GM12873 (cell line): ENCODE results near the gene TMEM164.

Experiments used
- CTCF ChIP-seq: IDR thresholded peaks from 2 replicates; pipeline ENCODE4 v1.5.1; 2012; ENCODE audit warnings: low read depth, mild to moderate bottlenecking, moderate library complexity, low read length, control low read depth; ENCODE audit not compliant: insufficient read depth; ENCODE audit errors: missing control alignments

The TMEM164 gene

DNA sequence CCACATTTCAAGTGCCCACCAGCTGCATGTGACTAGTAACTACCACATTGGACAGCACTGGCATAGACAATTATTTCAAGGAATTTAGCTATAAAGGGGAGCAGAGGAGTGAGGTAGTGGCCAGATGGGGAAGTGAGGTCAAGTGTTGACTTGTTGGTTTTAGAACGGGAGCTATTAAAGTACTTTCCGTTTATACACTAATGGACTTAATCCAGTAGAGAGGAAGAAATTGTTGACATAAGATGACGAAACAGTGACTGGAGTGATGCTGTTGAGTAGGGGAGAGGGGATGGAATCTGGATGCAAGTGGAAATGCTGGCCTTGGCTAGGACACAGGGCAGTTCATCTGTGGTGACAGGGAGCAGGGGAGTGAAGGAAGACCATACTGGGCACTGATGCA, 160.6 kb downstream of the TMEM164 start:
- TF ChIP-seq CTCF = no peak

- peak; percentile 83 for TF ChIP-seq CTCF
These were observed 165.1 kb downstream of the TMEM164 start for GRCh38 chrX:110167952-110168451.

- TF ChIP-seq CTCF = no peak
These were observed 165.7 kb downstream of the TMEM164 start for GRCh38 chrX:110168585-110168984.

DNA sequence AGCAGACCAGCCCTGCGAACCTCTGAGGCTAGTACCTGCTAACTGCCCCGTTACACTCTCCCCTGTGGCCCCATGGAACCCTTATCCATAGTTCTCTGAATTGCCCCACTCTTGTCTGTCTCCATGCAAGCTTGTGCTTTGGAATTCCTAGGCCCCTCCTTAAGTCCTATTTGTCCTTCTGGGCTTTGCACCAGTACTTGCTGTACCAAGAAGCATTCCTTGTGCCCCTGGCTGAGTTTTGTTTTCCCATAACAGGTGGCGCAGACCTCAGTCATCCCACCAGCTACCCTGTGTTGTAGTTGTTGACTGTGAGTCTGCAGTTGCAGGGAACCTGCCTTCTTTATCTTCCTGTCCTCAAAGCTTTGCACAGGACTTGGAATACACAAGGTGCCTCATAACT, 167.1 kb downstream of the TMEM164 start:
- no peak for TF ChIP-seq CTCF

DNA sequence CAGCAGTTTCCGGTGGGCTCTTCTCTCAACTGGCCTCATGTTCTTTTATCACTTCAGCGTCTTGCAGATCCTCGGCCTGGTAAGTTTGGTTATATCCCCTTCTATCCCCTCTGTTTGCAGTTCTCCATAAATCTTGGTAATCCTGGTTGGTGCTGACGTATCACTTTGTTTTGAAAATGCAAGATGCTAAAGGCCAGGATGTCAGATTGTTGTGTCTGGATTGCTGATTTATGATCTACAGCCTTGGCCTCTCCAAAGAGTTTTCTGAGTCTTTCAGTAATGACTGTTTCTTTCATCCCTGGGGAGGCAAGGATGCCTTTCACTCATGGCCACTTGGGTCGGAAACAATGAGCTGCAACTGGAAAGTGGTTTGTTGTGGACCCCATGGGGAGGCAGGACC, 168.5 kb downstream of the TMEM164 start:
- TF ChIP-seq CTCF = no peak

DNA sequence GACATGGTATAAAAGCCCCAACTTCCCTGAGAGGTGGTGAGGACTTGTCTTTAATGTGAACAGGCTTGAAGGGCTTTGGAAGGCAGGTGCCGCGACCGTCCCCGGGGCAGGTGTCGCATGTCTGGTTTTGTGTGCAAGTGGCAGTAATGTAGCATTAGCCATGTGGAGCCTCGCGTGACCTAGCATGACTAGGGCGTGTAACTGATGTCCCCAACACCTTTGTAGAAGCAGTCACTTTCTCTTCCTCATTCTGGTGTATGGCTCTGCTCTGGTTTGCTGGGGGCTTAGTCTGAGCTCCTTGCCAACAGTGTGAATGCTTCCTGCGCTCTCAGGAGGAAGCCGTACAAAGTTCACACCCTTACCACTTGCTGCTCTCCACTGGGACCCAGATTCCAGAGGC, 169.3 kb downstream of the TMEM164 start:
- TF ChIP-seq CTCF = no peak

DNA sequence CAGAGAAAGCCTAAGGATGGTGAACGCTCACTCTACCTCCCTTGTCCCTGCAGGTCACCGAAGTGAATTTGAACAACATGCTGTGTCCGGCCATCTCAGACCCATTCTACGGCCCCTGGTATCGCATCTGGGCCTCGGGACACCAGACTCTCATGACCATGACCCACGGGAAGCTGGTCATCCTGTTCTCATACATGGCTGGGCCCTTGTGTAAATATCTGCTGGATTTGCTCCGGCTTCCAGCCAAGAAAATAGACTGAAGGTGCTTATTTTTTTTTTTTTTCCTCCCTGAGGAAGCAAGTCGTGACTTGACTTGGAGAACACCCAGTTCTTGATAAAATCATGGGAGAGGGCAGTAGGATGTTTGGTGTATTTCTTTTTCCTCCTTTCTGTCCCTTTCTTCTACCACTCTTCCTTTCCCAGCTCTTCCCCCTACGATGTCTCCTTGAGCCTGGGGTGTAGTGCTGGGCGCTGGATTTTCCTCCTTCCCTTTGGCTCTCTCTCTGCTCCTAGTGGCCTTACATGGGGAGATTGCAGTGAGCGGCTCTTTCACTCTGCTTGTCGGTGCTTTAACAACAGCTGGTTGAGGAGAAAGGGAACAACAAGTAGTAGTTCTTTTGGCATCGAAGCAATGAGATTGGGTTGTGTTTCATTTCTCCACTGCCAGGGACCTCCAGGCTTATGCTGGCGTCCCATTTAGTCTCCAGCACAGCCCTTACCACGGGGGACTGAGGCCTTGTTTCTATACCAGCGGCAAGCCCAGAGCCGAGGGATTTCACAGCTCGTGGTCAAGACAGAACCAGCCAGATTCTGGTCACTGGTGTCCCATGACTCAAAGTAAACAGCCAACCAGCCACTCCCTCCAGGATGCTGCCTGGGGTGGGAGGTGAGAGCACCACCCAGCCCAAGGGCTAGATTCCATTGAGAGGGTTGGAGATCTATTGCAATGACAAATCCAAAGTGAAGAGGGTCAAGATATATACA, 170.6 kb downstream of the TMEM164 start:
- TF ChIP-seq CTCF = no peak
